Measurements from ENCODE around the gene LAMA5. TPM values are rescaled to one million over a fixed set of nuclear protein-coding genes. Genes with fewer than 3 reads are reported as not detected.
A peak's percentile ranks its signal among the peaks of the same experiment; 100 is the strongest.

The LAMA5 gene
- total RNA-seq, 1 donor from 2014 or later, result 240 TPM

DNA sequence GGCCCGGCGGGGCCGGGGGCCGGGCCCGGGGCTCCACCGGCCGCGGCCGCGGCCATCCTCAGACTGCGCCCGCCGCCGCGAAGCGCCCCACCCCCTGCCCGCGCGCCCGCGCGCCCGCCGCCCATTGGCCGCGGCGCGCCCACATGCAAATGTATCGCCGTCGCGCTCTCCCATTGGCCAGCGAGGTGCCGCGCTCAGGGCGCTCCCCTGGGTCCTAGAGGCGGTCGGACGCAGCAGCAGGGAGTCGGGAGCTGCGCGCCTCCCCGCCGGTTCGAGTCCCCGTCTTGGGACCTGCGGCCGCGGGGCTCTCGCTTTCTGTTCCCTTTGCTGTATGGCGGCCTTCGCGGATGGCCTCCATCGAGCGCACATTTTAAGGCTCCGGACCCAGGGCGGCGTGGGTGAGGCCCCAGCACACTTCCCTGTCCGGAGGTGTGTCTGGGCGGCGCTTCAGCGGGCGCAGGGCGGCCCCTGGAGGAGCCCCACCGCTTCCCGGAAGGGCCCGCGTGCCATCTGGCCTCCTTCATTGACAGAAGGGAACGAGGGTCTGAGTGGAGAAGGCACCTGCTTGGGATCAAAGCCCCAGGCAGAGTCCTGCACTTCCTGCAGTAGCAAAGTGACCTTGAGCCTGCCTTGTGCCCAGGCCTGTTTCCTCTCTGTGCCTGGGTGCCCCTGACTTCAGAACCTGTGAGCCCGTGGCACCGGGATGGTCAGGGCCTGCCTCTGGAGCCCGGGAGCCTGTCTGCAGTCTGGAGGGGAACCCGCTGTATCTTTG, 40.3 kb upstream of the LAMA5 start, which contains the start of gene CABLES2:
CABLES2 (minus strand) TSS at position 65 of the 772 bp plus-strand sequence; CDS start at position 56, 9 bp downstream.
- H3K4me3 ChIP-seq (ENCODE audit: low read depth, low read length), result peak within 1 kb of the TSS; percentile 69
- TF ChIP-seq, protein P1, sequence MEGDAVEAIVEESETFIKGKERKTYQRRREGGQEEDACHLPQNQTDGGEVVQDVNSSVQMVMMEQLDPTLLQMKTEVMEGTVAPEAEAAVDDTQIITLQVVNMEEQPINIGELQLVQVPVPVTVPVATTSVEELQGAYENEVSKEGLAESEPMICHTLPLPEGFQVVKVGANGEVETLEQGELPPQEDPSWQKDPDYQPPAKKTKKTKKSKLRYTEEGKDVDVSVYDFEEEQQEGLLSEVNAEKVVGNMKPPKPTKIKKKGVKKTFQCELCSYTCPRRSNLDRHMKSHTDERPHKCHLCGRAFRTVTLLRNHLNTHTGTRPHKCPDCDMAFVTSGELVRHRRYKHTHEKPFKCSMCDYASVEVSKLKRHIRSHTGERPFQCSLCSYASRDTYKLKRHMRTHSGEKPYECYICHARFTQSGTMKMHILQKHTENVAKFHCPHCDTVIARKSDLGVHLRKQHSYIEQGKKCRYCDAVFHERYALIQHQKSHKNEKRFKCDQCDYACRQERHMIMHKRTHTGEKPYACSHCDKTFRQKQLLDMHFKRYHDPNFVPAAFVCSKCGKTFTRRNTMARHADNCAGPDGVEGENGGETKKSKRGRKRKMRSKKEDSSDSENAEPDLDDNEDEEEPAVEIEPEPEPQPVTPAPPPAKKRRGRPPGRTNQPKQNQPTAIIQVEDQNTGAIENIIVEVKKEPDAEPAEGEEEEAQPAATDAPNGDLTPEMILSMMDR (conservative IDR thresholded peaks at IDR 0.05; ENCODE audit: low read depth, low read length), result no peak
- no peak for DNase-seq (ENCODE audit: low read depth)

DNA sequence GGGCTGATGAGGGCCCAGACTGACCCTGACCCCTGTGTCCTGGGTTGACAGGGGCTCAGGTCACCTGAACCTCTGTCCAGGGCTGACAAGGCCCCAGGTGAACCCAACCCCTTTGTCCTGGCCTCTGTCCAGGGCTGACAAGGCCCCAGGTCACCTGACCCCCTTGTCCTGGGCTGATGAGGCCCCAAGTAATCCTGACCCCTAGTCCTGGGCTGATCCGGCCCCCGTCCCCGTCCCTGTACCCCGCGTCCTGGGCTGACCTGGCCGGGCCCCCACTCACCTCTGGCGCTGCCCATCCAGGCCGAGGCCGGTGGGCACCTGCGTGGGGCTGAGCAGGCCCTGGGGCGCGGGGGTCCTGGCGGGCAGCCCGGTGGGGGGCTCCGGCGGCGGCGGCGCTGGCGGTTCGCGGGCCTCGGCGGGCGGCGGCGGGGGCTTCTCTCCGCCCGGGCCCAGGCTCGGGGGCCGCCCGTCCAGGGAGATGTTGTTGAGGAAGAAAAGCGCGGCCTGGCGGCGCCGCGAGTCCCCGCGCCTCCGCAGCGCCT, 39.6 kb upstream of the LAMA5 start:
- TF ChIP-seq, protein P1 (conservative IDR thresholded peaks at IDR 0.05; ENCODE audit: low read depth, low read length), result no peak
- H3K4me3 ChIP-seq (ENCODE audit: low read depth, low read length), result peak overlapping the region; percentile 69
- DNase-seq (ENCODE audit: low read depth), result no peak

DNA sequence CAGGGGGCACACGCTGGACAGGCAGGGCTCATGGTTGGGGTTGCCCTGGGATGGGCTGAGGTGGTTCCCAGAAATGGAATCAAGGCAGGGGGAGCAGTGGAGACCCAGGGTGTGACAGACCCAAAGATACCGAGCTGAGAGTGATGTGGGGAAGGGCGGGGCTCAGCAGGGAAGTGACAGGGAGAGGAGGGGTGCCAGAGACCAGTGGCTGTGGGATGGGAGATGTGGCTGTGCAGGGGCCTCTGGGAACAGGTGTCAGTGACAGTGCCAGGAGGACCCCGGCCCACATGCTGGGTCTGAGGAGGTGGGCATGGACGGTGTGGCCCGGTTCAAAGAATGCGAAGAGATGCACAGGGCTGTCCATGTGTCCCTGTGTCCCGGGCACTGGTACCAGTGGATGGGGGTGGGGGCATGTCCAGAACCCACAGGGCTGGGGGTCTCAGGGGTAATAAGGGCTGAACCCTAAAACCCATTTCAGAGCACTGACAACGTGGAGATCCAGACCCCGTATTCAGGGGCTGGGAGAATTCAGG, 38.9 kb upstream of the LAMA5 start:
- peak overlapping the region; percentile 69 for H3K4me3 ChIP-seq (ENCODE audit: low read depth, low read length)
- TF ChIP-seq, protein P1 (conservative IDR thresholded peaks at IDR 0.05; ENCODE audit: low read depth, low read length), result no peak
- DNase-seq (ENCODE audit: low read depth), result no peak

DNA sequence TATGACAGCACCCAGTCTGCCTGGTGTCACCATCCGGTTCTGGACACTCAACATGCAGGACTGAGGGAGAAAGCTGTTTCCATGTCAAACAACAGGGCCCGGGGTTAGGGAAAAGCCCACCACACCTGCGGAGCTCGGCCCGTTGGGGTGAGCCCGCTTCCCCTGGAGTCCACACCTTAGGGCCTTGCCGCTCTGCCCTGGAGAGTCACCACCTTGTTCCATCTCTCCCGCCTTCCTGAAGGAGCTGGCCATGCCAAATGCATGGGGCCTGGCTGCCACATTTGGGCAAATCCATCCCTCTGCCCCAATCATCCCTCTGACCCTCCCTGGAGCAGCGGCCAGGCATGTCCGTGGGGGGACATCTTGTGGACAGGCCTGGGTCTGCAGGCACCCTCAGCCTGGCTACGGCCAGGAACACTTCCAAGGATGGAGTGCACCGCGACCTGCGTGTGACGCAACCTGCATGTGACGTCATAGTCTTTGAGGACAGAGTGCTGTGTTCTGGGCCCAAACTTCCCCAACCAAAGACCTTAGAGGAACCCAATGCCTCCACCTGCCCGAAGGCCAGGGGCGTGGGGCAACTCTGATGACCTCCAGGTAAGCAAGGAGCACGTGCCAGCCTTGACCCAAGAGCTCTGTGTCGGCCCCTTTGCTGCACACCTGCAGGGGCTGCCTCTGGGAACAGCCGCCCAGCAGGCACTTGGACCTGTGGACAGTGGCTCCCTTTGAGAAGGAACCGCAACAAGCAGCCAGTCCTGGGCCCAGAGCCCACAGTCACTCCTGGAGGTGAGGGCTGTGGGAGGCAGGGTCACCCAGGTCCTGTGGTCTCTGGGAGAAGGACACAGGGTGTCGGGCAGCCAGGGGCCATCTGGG, 38.2 kb upstream of the LAMA5 start:
- H3K4me3 ChIP-seq (ENCODE audit: low read depth, low read length), result peak overlapping the region; percentile 69
- TF ChIP-seq, protein P1 (conservative IDR thresholded peaks at IDR 0.05; ENCODE audit: low read depth, low read length), result peak; percentile 54
- DNase-seq (ENCODE audit: low read depth), result no peak

DNA sequence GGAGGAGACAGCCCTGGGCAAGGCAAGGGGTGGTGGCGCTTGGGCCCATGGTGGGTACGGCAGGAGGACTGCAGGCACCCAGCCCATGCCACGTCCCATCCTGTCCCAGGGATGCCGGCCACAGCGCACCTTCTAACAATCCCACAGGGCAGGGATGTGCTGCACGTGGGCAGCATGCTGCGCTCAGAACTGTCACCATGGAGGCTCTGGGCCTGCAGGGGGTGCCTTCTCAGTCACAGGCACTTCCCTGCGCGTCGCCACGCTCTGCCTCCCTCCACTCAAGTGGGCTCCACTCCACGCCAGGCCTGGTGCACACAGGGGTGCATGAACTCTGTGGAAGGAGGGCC, 37.6 kb upstream of the LAMA5 start:
- H3K4me3 ChIP-seq (ENCODE audit: low read depth, low read length), result no peak overlapping the region
- TF ChIP-seq, protein P1 (conservative IDR thresholded peaks at IDR 0.05; ENCODE audit: low read depth, low read length), result no peak
- no peak for DNase-seq (ENCODE audit: low read depth)

DNA sequence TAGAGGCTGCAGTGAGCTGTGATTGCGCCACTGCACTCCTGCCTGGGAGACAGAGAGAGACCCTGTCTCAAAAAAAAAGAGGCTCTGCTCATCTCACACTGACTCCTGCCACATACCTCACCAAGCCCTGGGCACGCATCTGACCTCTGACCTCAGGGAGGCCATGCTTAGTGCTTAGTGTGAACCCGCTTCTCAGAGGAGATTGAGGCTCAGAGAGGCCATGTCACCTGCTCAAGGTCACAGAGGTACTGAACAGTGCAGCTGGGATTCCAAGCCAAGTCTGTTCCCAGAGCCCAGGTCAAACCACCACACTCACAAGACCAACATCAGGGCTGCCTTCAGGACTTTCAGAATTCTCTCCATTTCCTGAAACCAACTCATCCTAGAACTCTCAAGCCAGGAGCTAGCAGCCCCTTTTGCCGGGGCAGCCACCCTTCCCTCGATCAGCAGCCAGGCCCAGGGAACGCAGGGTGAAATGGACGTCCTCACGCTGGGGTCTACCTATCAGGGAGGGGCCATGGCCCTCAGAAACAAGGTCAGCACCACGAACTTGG, 37.1 kb upstream of the LAMA5 start:
- no peak for DNase-seq (ENCODE audit: low read depth)
- TF ChIP-seq, protein P1 (conservative IDR thresholded peaks at IDR 0.05; ENCODE audit: low read depth, low read length), result no peak

More for the DNA sequence above, 37.1 kb upstream of the LAMA5 start:
- no peak overlapping the region for H3K4me3 ChIP-seq (ENCODE audit: low read depth, low read length)

All from epithelial cell of proximal tubule (primary cell).